Osteocyte (in vitro differentiated cells): ENCODE data around the gene GPR55. TPM values are rescaled to one million over a fixed set of nuclear protein-coding genes. Genes with fewer than 3 reads are reported as not detected.
A peak's percentile ranks its signal among the peaks of the same experiment; 100 is the strongest.
"Not testable (repeated sequence)": the region's sequence is repeated elsewhere in the genome, so short reads cannot be mapped to it uniquely, and the experiment has no call there.

Experiments
- DNase-seq: peaks from one replicate; pipeline ENCODE4 v3.0.0; 2021; ENCODE audit warnings: mixed read lengths; ENCODE audit not compliant: unreplicated experiment; ENCODE audit errors: extremely low spot score
- H3K27ac Mint-ChIP-seq: one replicate; pipeline ENCODE4 v1.8.0; 2021; ENCODE audit warnings: mild to moderate bottlenecking, mixed read lengths; ENCODE audit not compliant: unreplicated experiment
- H3K27me3 Mint-ChIP-seq: one replicate; pipeline ENCODE4 v1.8.0; 2021; ENCODE audit warnings: mixed read lengths; ENCODE audit not compliant: unreplicated experiment
- H3K36me3 Mint-ChIP-seq: one replicate; pipeline ENCODE4 v1.8.0; 2021; ENCODE audit warnings: mixed read lengths; ENCODE audit not compliant: unreplicated experiment
- H3K4me1 Mint-ChIP-seq: one replicate; pipeline ENCODE4 v1.8.0; 2021; ENCODE audit warnings: mixed read lengths; ENCODE audit not compliant: unreplicated experiment
- H3K4me3 Mint-ChIP-seq: one replicate; pipeline ENCODE4 v1.8.0; 2021; ENCODE audit warnings: mild to moderate bottlenecking, moderate library complexity, mixed read lengths; ENCODE audit not compliant: unreplicated experiment
- H3K9me3 Mint-ChIP-seq: one replicate; pipeline ENCODE4 v1.8.0; 2021; ENCODE audit warnings: mixed read lengths; ENCODE audit not compliant: unreplicated experiment
- total RNA-seq: library from RNA; stranded (reverse); gene quantifications from 2 replicates; pipeline ENCODE4 v1.2.1, GENCODE V29; 2021
- TF ChIP-seq, protein P1 (sequence below): fragments of 200-600 bp; sonication (generic); IDR thresholded peaks from 2 replicates; pipeline ENCODE4 v1.5.0; 2021; ENCODE audit warnings: antibody characterized with exemption, mild to moderate bottlenecking, moderate library complexity

GPR55 gene
- total RNA-seq, 1 donor from 2014 or later = not detected

GRCh38 chr2:230938516-230939065, 13.5 kb upstream of the GPR55 start:
- TF ChIP-seq, protein P1, sequence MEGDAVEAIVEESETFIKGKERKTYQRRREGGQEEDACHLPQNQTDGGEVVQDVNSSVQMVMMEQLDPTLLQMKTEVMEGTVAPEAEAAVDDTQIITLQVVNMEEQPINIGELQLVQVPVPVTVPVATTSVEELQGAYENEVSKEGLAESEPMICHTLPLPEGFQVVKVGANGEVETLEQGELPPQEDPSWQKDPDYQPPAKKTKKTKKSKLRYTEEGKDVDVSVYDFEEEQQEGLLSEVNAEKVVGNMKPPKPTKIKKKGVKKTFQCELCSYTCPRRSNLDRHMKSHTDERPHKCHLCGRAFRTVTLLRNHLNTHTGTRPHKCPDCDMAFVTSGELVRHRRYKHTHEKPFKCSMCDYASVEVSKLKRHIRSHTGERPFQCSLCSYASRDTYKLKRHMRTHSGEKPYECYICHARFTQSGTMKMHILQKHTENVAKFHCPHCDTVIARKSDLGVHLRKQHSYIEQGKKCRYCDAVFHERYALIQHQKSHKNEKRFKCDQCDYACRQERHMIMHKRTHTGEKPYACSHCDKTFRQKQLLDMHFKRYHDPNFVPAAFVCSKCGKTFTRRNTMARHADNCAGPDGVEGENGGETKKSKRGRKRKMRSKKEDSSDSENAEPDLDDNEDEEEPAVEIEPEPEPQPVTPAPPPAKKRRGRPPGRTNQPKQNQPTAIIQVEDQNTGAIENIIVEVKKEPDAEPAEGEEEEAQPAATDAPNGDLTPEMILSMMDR = no peak
- no peak overlapping the region for H3K4me3 Mint-ChIP-seq
- no peak overlapping the region for H3K27ac Mint-ChIP-seq
- peaks cover 13% of the 10 kb centered on the region for H3K27me3 Mint-ChIP-seq
- no peaks in the 10 kb centered on the region for H3K36me3 Mint-ChIP-seq
- H3K9me3 Mint-ChIP-seq = no peaks in the 10 kb centered on the region
- no peaks in the 10 kb centered on the region for H3K4me1 Mint-ChIP-seq
- peak; percentile 70 for DNase-seq

- no peak overlapping the region for H3K4me3 Mint-ChIP-seq
- no peaks in the 10 kb centered on the region for H3K36me3 Mint-ChIP-seq
- H3K27me3 Mint-ChIP-seq = peaks cover 13% of the 10 kb centered on the region
- TF ChIP-seq, protein P1 = no peak
- no peak for DNase-seq
- no peak overlapping the region for H3K27ac Mint-ChIP-seq
- H3K4me1 Mint-ChIP-seq = peaks cover 2% of the 10 kb centered on the region
- H3K9me3 Mint-ChIP-seq = no peaks in the 10 kb centered on the region
Measured at GRCh38 chr2:230938098-230938497, 13.1 kb upstream of the GPR55 start.

GRCh38 chr2:230937362-230937761, 12.3 kb upstream of the GPR55 start:
- peaks cover 14% of the 10 kb centered on the region for H3K27me3 Mint-ChIP-seq
- H3K27ac Mint-ChIP-seq = no peak overlapping the region
- no peaks in the 10 kb centered on the region for H3K9me3 Mint-ChIP-seq
- H3K4me3 Mint-ChIP-seq = no peak overlapping the region
- DNase-seq = no peak
- H3K36me3 Mint-ChIP-seq = no peaks in the 10 kb centered on the region
- peaks cover 8% of the 10 kb centered on the region for H3K4me1 Mint-ChIP-seq
- TF ChIP-seq, protein P1 = no peak

DNA sequence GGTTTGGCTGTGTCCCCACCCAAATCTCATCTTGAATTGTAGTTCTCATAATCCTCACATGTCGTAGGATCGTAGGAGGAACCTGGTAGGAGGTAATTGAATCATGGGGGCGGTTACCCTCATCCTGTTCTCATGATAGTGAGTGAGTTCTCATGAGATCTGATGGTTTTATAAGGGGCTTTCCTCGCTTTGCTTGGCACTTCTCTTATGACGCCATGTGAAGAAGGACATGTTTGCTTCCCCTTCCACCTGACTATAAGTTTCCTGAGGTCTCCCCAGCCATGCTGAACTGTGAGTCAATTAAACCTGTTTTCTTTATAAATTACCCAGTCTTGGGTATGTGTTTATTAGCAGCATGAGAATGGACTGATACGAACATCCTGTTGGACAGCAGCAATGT, 11.2 kb upstream of the GPR55 start:
- H3K4me3 Mint-ChIP-seq, H3K4me1 Mint-ChIP-seq, H3K9me3 Mint-ChIP-seq, H3K36me3 Mint-ChIP-seq, H3K27ac Mint-ChIP-seq, DNase-seq: not testable (repeated sequence)
- H3K27me3 Mint-ChIP-seq = peaks cover 11% of the 10 kb centered on the region

GRCh38 chr2:230935130-230935430, 10.0 kb upstream of the GPR55 start:
- no peak overlapping the region for H3K27ac Mint-ChIP-seq
- H3K4me1 Mint-ChIP-seq = peaks cover 8% of the 10 kb centered on the region
- peak; percentile 64 for DNase-seq
- peaks cover 15% of the 10 kb centered on the region for H3K27me3 Mint-ChIP-seq
- H3K4me3 Mint-ChIP-seq = no peak overlapping the region
- H3K9me3 Mint-ChIP-seq = no peaks in the 10 kb centered on the region
- H3K36me3 Mint-ChIP-seq = no peaks in the 10 kb centered on the region
- TF ChIP-seq, protein P1 = no peak
